Stimulated activated CD4-positive, alpha-beta T cell treated with anti-CD3 and anti-CD28 coated beads, Interleukin-15, amount 100 ng/mL, for 24 hours (primary cell): Measurements from ENCODE around the gene CLDND1.

ENCODE experiments used
- DNase-seq: peaks from one replicate; pipeline ENCODE4 v3.0.0-alpha.2; 2020

Gene CLDND1

GRCh38 chr3:98513091-98513511 is 9.6 kb downstream of the CLDND1 start:
- DNase-seq = no peak

GRCh38 chr3:98512576-98512975 is 10.1 kb downstream of the CLDND1 start:
- no peak for DNase-seq

GRCh38 chr3:98508582-98508981 is 14.1 kb downstream of the CLDND1 start:
- no peak for DNase-seq

- DNase-seq = no peak
Observed at GRCh38 chr3:98504539-98504938, 18.2 kb downstream of the CLDND1 start.

- no peak for DNase-seq
Observed at GRCh38 chr3:98501863-98502576, 20.7 kb downstream of the CLDND1 start.

GRCh38 chr3:98501270-98501669 is 21.4 kb downstream of the CLDND1 start:
- no peak for DNase-seq

GRCh38 chr3:98500019-98500418 is 22.7 kb downstream of the CLDND1 start:
- DNase-seq = no peak

GRCh38 chr3:98497381-98497780 is 25.3 kb downstream of the CLDND1 start, which contains the start of gene OR5K2:
Gene OR5K2, plus strand, starts transcription at chr3:98497681. Its CDS starts 0 bp downstream, at chr3:98497681.
- DNase-seq = no peak

GRCh38 chr3:98483626-98484025 is 39.1 kb downstream of the CLDND1 start:
- no peak for DNase-seq

GRCh38 chr3:98482717-98483482 is 39.8 kb downstream of the CLDND1 start:
- DNase-seq = no peak
